Upper lobe of right lung (tissue), 1 donor: ENCODE measurements around the gene TNFAIP8L3. TPM values are rescaled to one million over a fixed set of nuclear protein-coding genes. Genes with fewer than 3 reads are reported as not detected.
A peak's percentile ranks its signal among the peaks of the same experiment; 100 is the strongest.

Experiments used
- ATAC-seq: fragments of 200-7000 bp; cut with Tn5 transposase; one replicate; pipeline ENCODE4 v1.9.1; 2020; ENCODE audit warnings: mild to moderate bottlenecking, moderate library complexity
- DNase-seq: peaks from one replicate; pipeline ENCODE4 v3.0.0-alpha.2; 2020
- H3K27ac ChIP-seq: fragments of 200-600 bp; one replicate; pipeline ENCODE4 v1.8.0; 2022
- H3K27me3 ChIP-seq: fragments of 200-600 bp; one replicate; pipeline ENCODE4 v1.8.0; 2022; ENCODE audit warnings: mild to moderate bottlenecking
- H3K36me3 ChIP-seq: fragments of 200-600 bp; one replicate; pipeline ENCODE4 v1.8.0; 2022
- H3K4me1 ChIP-seq: fragments of 200-600 bp; one replicate; pipeline ENCODE4 v1.8.0; 2022
- H3K4me3 ChIP-seq: fragments of 200-600 bp; one replicate; pipeline ENCODE4 v1.8.0; 2022; ENCODE audit warnings: mild to moderate bottlenecking
- H3K9me3 ChIP-seq: fragments of 200-600 bp; one replicate; pipeline ENCODE4 v1.8.0; 2022
- intact Hi-C: fragments of 100-400 bp; cut with DNase I; formaldehyde crosslinking; loops from one replicate; pipeline ENCODE4 v1.11.0; 2022
- total RNA-seq: library from RNA; stranded (reverse); fragmentation: NEBNext Ultra II Directional; extraction: Animal tissue kit (Norgen Biotek cat#: 25700); gene quantifications from one replicate; pipeline ENCODE4 v1.2.1, GENCODE V29; 2021
- TF ChIP-seq, protein P1 (sequence below): fragments of 200-600 bp; IDR thresholded peaks from one replicate; pipeline ENCODE4 v1.8.0; 2022; ENCODE audit warnings: antibody characterized with exemption
- donor health status: DM: no; HTN: yes; CAD: no; lungs with severe emphysema.

Gene TNFAIP8L3
- total RNA-seq, 1 donor from 2014 or later, result 10.9 TPM

DNA sequence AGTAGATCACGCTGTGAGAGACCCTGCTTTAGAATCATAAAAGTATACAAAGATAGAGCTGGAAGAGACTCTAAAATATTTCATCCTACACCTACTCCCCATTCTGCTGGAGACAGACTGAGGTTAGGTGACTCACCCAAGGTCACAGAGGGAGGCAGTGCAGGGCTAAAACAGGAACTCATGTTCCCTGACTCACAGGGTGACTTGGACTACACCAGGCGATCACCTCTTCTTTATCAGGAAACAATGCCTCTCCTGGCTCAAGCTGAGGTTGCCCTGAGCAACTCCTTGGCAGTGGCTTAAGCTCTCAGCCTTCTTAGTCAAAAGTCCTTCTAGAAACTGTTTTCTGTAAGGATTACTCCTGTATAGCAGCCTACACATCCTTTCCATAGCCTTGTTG, 26.4 kb upstream of the TNFAIP8L3 start:
- Histone ChIP-seq H3K4me3 (no peak overlapping the region), H3K4me1 (no peaks in the 10 kb centered on the region), H3K36me3 (no peaks in the 10 kb centered on the region), H3K27ac (no peak overlapping the region), H3K27me3 (no peaks in the 10 kb centered on the region), H3K9me3 (no peaks in the 10 kb centered on the region)
- intact Hi-C loops, result no loop called here
- TF ChIP-seq, protein P1, sequence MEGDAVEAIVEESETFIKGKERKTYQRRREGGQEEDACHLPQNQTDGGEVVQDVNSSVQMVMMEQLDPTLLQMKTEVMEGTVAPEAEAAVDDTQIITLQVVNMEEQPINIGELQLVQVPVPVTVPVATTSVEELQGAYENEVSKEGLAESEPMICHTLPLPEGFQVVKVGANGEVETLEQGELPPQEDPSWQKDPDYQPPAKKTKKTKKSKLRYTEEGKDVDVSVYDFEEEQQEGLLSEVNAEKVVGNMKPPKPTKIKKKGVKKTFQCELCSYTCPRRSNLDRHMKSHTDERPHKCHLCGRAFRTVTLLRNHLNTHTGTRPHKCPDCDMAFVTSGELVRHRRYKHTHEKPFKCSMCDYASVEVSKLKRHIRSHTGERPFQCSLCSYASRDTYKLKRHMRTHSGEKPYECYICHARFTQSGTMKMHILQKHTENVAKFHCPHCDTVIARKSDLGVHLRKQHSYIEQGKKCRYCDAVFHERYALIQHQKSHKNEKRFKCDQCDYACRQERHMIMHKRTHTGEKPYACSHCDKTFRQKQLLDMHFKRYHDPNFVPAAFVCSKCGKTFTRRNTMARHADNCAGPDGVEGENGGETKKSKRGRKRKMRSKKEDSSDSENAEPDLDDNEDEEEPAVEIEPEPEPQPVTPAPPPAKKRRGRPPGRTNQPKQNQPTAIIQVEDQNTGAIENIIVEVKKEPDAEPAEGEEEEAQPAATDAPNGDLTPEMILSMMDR, result no peak
- DNase-seq, result no peak
- ATAC-seq, result peak; percentile 90

DNA sequence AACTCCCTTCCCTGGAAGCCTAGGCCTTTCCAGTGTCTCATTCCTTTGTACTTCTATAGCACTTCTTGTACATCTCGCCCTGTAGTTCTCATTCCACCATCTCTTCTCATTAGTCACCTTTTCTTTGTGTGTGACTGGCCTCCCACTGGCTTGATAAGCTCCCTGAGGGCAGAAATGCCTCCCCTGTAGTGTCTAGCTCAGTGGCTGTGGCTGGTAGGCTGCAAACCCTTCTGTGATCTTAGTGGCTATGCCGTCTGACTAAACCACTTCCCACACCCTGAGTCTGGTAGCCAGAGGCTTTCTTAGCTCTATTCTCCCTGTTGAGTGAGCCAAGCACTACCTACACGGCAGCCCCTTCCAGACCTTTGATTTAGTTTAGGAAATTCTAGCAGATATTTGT, 24.4 kb upstream of the TNFAIP8L3 start:
- Histone ChIP-seq H3K4me1 (no peaks in the 10 kb centered on the region), H3K27me3 (no peaks in the 10 kb centered on the region), H3K36me3 (no peaks in the 10 kb centered on the region), H3K9me3 (no peaks in the 10 kb centered on the region), H3K4me3 (no peak overlapping the region), H3K27ac (no peak overlapping the region)
- intact Hi-C loops, result no loop called here
- DNase-seq (no peak), ATAC-seq (no peak)
- TF ChIP-seq, protein P1, result no peak

DNA sequence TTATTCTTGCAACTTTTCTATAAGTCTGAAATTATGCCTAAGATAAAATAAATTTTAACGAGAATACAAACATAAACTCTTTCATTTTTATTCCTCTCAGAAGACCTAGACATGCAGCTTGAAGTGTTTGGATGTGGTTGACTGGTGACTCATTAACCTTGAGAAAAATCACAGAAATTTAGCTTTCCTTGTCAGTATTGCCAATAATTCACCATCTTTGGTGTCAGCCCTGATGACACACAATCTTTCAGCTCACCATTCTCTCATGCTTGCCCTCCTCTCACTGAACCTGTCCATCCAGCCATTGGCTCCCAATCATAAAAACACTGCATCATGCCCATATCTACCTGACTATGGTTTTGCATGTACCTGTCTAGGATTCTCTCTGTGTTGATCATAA, 22.6 kb upstream of the TNFAIP8L3 start:
- Histone ChIP-seq H3K27ac (no peak overlapping the region), H3K36me3 (no peaks in the 10 kb centered on the region), H3K9me3 (no peaks in the 10 kb centered on the region), H3K4me3 (no peak overlapping the region), H3K27me3 (no peaks in the 10 kb centered on the region), H3K4me1 (no peaks in the 10 kb centered on the region)
- TF ChIP-seq, protein P1, result no peak
- ATAC-seq (no peak), DNase-seq (no peak)
- intact Hi-C loops, result no loop called here

DNA sequence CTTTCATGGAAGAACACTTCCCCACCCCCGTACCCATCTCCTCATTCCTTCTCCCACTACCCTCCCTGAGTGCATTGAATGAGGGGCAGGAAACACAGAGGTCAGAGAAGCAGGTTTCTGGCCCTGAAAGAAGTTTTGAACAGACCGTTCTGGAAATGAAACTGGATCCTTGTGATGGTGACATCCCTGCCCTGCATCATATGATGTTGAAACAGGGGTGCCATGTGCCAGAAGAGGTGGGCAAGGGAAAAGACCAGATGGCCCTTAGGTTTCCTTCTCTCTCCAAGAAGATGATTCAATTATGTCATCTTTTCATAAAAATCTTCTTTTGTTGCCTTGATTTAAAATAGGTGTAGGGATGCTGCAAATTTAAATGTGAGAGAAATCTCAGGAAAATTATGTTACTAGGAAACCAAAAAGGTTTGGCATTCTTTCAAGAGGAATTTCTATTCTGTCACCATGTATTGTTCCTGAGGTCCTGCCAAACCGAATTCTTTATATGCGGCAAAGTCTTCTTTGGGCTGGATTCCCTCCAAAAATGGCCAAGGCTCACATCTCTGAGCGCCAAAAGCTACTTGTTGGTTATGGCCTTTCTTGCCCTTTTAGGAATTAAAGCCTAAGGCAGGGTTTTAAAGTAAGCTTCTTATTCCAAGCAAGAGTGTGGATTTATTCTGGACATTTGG, 19.9 kb upstream of the TNFAIP8L3 start:
- Histone ChIP-seq H3K36me3 (no peaks in the 10 kb centered on the region), H3K9me3 (no peaks in the 10 kb centered on the region), H3K27me3 (no peaks in the 10 kb centered on the region), H3K4me1 (no peaks in the 10 kb centered on the region), H3K27ac (no peak overlapping the region), H3K4me3 (no peak overlapping the region)
- ATAC-seq (no peak), DNase-seq (no peak)
- intact Hi-C loops, result no loop called here
- TF ChIP-seq, protein P1, result no peak

DNA sequence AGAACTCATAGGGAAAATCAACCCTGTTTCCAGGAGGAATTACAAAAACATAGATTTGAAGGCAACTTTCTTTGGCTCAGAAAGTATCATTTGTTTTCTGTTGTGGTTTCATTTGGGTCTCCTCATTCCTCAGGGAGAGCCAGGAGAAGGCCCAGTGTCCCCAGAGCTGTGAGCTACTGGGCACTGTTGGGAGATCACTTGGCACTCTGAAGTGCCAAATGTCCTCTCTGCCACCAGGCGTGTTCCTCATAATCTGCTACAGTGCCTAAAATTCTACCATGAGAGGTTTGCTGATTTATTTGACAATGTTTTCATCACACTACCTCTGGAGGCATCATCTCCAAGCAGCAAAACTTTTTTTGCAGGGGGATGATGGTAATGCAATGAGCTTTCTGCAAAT, 17.4 kb upstream of the TNFAIP8L3 start:
- Histone ChIP-seq H3K27me3 (no peaks in the 10 kb centered on the region), H3K27ac (no peak overlapping the region), H3K9me3 (no peaks in the 10 kb centered on the region), H3K4me1 (peaks cover 3% of the 10 kb centered on the region), H3K36me3 (no peaks in the 10 kb centered on the region), H3K4me3 (no peak overlapping the region)
- ATAC-seq (no peak), DNase-seq (no peak)
- intact Hi-C loops, result no loop called here
- TF ChIP-seq, protein P1, result no peak

DNA sequence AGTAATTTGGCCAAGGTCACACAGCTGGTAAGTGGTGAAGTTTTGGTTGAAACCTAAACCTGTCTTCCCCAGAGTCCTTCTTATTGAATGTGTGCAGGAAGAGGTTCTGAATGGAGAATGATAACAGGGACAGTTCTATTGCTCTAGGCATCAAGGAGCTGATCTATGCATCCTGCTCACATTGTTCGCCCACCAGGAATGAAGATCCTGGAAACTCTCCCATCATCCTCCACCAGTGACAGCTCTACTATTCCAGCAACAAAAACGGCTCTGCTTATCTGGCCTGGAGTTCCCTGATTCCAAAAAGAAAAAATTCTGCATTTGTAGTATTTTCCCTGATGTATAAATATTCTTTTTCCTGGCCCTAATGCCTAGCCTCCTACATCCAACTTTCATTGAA, 16.4 kb upstream of the TNFAIP8L3 start:
- no peak overlapping the region for H3K4me3 ChIP-seq
- intact Hi-C loops, result no loop called here
- H3K27me3 ChIP-seq, result no peaks in the 10 kb centered on the region
- DNase-seq (no peak), ATAC-seq (no peak)
- no peaks in the 10 kb centered on the region for H3K36me3 ChIP-seq
- H3K4me1 ChIP-seq, result peaks cover 3% of the 10 kb centered on the region
- H3K9me3 ChIP-seq, result no peaks in the 10 kb centered on the region
- no peak overlapping the region for H3K27ac ChIP-seq
- TF ChIP-seq, protein P1, result no peak
